Lower lobe of right lung (tissue), 2 donors: Measurements from ENCODE around the gene PRKG1. TPM values are rescaled to one million over a fixed set of nuclear protein-coding genes. Genes with fewer than 3 reads are reported as not detected.

Source experiments
- ATAC-seq, 2 donors: fragments of 200-7000 bp; cut with Tn5 transposase; one replicate each; pipeline ENCODE4 v1.9.1; 2020 to 2022; ENCODE audit warnings: mild to moderate bottlenecking in 2 of 2, moderate library complexity in 2 of 2
- DNase-seq: peaks from one replicate; pipeline ENCODE4 v3.0.0-alpha.2; 2020
- H3K27ac ChIP-seq: fragments of 200-600 bp; one replicate; pipeline ENCODE4 v1.8.0; 2022
- H3K27me3 ChIP-seq: fragments of 200-600 bp; one replicate; pipeline ENCODE4 v1.8.0; 2022; ENCODE audit warnings: low read depth
- H3K36me3 ChIP-seq: fragments of 200-600 bp; one replicate; pipeline ENCODE4 v1.8.0; 2022; ENCODE audit warnings: mild to moderate bottlenecking
- H3K4me1 ChIP-seq: fragments of 200-600 bp; one replicate; pipeline ENCODE4 v1.8.0; 2022
- H3K4me3 ChIP-seq: fragments of 200-600 bp; one replicate; pipeline ENCODE4 v1.8.0; 2022; ENCODE audit warnings: mild to moderate bottlenecking
- H3K9me3 ChIP-seq: fragments of 200-600 bp; one replicate; pipeline ENCODE4 v1.8.0; 2022
- CTCF ChIP-seq: fragments of 200-600 bp; IDR thresholded peaks from one replicate; pipeline ENCODE4 v1.8.0; 2022; ENCODE audit warnings: antibody characterized with exemption, mild to moderate bottlenecking
- intact Hi-C: fragments of 100-400 bp; cut with DNase I; formaldehyde crosslinking; loops from one replicate; pipeline ENCODE4 v1.11.0; 2022
- total RNA-seq: library from RNA; stranded (reverse); fragmentation: NEBNext Ultra II Directional; extraction: Animal tissue kit (Norgen Biotek cat#: 25700); gene quantifications from one replicate; pipeline ENCODE4 v1.2.1, GENCODE V29; 2021
- donor health status: DM: no; HTN: yes; CAD: no; lungs with severe emphysema.

PRKG1 gene
- total RNA-seq, 1 donor from 2014 or later, result 23.6 TPM

DNA sequence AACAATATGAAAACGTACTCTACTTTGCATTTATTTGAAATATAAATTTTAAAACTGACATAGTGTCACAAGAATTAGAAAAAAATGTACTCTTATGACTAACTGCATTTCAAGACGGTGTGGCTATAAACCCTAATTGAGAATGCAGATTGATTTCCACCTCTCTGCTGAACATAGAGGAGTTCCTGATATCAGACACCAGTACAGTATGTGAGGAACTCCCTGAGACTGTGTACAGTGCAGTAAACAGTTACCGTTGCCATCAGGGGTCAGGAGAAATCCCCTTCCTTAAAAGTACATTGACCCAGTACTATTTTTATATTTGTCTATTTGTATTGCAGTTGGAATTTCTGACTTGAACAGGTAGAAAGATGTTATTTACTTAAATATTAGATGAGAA is 1178.0 kb downstream of the PRKG1 start:
- Histone ChIP-seq H3K9me3 (no peaks in the 10 kb centered on the region), H3K27me3 (no peaks in the 10 kb centered on the region), H3K4me1 (no peaks in the 10 kb centered on the region), H3K36me3 (no peaks in the 10 kb centered on the region), H3K4me3 (no peak overlapping the region), H3K27ac (no peak overlapping the region)
- intact Hi-C loops, result no loop called here
- DNase-seq (no peak), ATAC-seq (peak; percentile 43 to 51)
- TF ChIP-seq CTCF, result no peak

DNA sequence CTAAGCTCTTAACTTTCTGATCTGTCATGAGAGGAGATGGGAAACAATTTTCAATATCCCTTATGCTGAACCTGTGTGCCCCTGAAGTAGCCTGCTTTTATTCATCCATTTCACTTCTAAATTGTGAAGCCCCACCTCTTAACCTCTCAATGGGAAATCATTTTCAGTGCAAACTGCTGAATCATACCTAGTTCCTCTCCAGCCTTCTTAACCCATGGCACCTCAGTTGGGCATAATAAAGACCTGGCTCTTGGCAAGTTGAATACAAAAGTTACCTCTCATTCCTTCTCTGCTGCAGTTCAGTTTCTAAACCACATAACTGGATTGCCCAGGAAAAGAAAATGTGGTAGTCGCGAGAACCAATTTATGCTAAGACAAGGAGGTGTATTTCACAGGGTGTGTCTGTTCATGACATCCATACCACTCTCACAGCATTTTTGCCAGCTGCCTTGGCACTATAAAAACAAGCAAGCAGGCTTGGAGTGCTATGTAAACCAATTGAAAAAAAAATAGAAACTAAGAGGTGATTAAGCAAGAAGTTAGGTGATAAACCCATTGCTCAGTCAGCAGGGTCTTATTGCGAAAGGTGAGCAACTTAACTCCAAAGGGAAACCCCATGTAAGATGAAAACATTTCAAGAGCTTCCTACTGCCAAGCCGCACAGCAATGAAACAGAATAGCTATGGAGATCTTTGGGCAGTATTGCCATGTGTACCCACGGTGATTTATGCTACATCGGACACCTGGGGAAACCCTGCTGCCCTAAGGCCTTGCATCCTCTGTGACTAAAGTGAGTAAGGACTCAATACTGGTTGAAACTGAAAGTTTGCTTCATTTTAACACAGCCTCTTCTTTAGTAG is 1182.8 kb downstream of the PRKG1 start:
- no peaks in the 10 kb centered on the region for H3K4me1 ChIP-seq
- H3K36me3 ChIP-seq, result no peaks in the 10 kb centered on the region
- H3K4me3 ChIP-seq, result no peak overlapping the region
- H3K27me3 ChIP-seq, result no peaks in the 10 kb centered on the region
- intact Hi-C loops, result no loop called here
- H3K9me3 ChIP-seq, result no peaks in the 10 kb centered on the region
- ATAC-seq (peak; percentile 87 to 92), DNase-seq (no peak)
- no peak for TF ChIP-seq CTCF
- no peak overlapping the region for H3K27ac ChIP-seq

DNA sequence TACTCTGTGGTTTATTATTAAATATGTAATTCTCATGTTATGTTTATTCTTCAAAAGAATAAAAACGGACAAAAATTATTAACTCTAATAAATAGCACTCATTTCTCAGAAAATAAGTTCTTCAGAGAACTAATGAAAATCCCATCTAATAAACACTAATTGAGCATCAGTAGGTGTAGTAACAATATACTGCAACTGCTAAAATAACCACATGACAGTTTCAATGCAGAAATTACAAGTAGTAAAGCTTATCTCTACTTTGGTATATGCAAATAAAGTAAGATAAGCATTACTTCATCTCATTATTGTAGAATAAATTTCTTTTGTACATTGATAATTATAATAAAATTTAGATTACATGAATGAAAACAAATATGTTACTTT is 1183.4 kb downstream of the PRKG1 start:
- intact Hi-C loops, result no loop called here
- no peak for ATAC-seq
- Histone ChIP-seq H3K27me3 (no peaks in the 10 kb centered on the region), H3K4me1 (no peaks in the 10 kb centered on the region), H3K4me3 (no peak overlapping the region), H3K9me3 (no peaks in the 10 kb centered on the region), H3K36me3 (no peaks in the 10 kb centered on the region), H3K27ac (no peak overlapping the region)
- no peak for TF ChIP-seq CTCF
- DNase-seq, result no peak

DNA sequence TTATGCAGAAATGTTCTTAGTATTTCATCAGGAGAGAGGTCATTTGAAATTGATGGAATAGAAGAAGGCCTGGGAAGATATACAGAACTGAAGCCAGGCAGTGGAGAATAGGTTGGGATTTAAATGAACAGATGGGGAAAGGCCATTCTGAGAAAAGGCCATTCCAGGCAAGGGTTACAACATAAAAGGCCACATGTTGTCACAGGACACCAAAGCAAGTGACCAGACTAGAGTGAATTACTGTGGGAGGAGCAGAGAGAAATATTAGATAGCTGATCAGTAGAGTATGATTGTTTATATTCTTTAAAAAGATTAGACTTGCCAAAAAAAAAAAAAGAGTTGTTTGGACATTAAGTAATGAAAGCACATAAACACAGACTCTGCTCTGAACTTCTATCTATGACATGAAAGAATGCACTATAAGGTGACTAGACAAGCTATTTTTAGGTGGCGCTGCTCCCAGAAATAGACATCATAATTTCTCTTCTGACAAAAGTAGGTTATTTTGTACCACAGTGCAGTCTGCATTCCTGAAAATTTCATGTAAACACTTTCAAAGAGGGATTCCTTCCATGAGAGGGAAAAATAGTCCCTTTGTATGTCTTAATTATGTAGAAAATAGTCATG is 1184.6 kb downstream of the PRKG1 start:
- Histone ChIP-seq H3K4me3 (no peak overlapping the region), H3K27ac (no peak overlapping the region), H3K36me3 (no peaks in the 10 kb centered on the region), H3K27me3 (no peaks in the 10 kb centered on the region), H3K4me1 (no peaks in the 10 kb centered on the region), H3K9me3 (no peaks in the 10 kb centered on the region)
- ATAC-seq, result no peak
- intact Hi-C loops, result no loop called here
- DNase-seq, result no peak
- no peak for TF ChIP-seq CTCF

GRCh38 chr10:52259426-52259812 is 1185.1 kb downstream of the PRKG1 start:
- intact Hi-C loops, result no loop called here

More at GRCh38 chr10:52259426-52259812, 1185.1 kb downstream of the PRKG1 start:
- no peak for DNase-seq
- Histone ChIP-seq H3K27me3 (no peaks in the 10 kb centered on the region), H3K27ac (no peak overlapping the region), H3K4me1 (no peaks in the 10 kb centered on the region), H3K36me3 (no peaks in the 10 kb centered on the region), H3K4me3 (no peak overlapping the region), H3K9me3 (no peaks in the 10 kb centered on the region)
- no peak for ATAC-seq
- TF ChIP-seq CTCF, result no peak
